H9 (cell line): Measurements from ENCODE around the gene DUSP18. TPM values are rescaled to one million over a fixed set of nuclear protein-coding genes. Genes with fewer than 3 reads are reported as not detected.

Source experiments
- DNase-seq: peaks from one replicate; pipeline ENCODE4 v3.0.0-alpha.2; 2017
- H2AFZ ChIP-seq: one replicate; pipeline ENCODE4 v1.6.1; 2013; ENCODE audit warnings: mild to moderate bottlenecking, low read length, control low read depth, moderate library complexity
- H2AK5ac ChIP-seq: 2 replicates; pipeline ENCODE4 v1.6.1; 2013; ENCODE audit warnings: low read length, control low read depth, mixed read lengths; ENCODE audit not compliant: insufficient read length
- H2BK120ac ChIP-seq: one replicate; pipeline ENCODE4 v1.6.1; 2013; ENCODE audit warnings: low read depth, mild to moderate bottlenecking, low read length, control low read depth, inconsistent platforms; ENCODE audit not compliant: poor library complexity, severe bottlenecking
- H2BK12ac ChIP-seq: 2 replicates; pipeline ENCODE4 v1.6.1; 2013; ENCODE audit warnings: low read length, control low read depth, mixed read lengths, low read depth; ENCODE audit not compliant: insufficient read length
- H2BK15ac ChIP-seq: 2 replicates; pipeline ENCODE4 v1.6.1; 2013; ENCODE audit warnings: low read depth, low read length, control low read depth
- H2BK20ac ChIP-seq: one replicate; pipeline ENCODE4 v1.6.1; 2013; ENCODE audit warnings: low read depth, mild to moderate bottlenecking, low read length, control low read depth, inconsistent platforms; ENCODE audit not compliant: poor library complexity, severe bottlenecking
- H2BK5ac ChIP-seq: 2 replicates; pipeline ENCODE4 v1.6.1; 2013; ENCODE audit warnings: low read length, control low read depth, mixed read lengths; ENCODE audit not compliant: insufficient read length
- H3K14ac ChIP-seq: 2 replicates; pipeline ENCODE4 v1.6.1; 2013; ENCODE audit warnings: low read length, control low read depth; ENCODE audit not compliant: insufficient read depth
- H3K18ac ChIP-seq: 2 replicates; pipeline ENCODE4 v1.6.1; 2013; ENCODE audit warnings: low read depth, mild to moderate bottlenecking, mixed read lengths, low read length, control low read depth; ENCODE audit not compliant: insufficient read length
- H3K23ac ChIP-seq: 2 replicates; pipeline ENCODE4 v1.6.1; 2013; ENCODE audit warnings: low read length, control low read depth, mixed read lengths, low read depth; ENCODE audit not compliant: insufficient read length
- H3K23me2 ChIP-seq: 2 replicates; pipeline ENCODE4 v1.6.1; 2013; ENCODE audit warnings: low read depth, mild to moderate bottlenecking, mixed read lengths, low read length, control low read depth; ENCODE audit not compliant: insufficient read length, poor library complexity, severe bottlenecking
- H3K27ac ChIP-seq: 2 replicates; pipeline ENCODE4 v1.5.1; 2013; ENCODE audit warnings: low read length, control low read depth, mixed read lengths, low read depth; ENCODE audit not compliant: insufficient read length
- H3K27me3 ChIP-seq: 2 replicates; pipeline ENCODE4 v1.6.1; 2013; ENCODE audit warnings: low read length, control low read depth, inconsistent platforms; ENCODE audit not compliant: insufficient read depth
- H3K4ac ChIP-seq: 2 replicates; pipeline ENCODE4 v1.6.1; 2013; ENCODE audit warnings: low read depth, mild to moderate bottlenecking, control low read depth, inconsistent platforms, low read length, moderate library complexity
- H3K4me1 ChIP-seq: 2 replicates; pipeline ENCODE4 v1.6.1; 2013; ENCODE audit warnings: low read length, control low read depth, inconsistent platforms; ENCODE audit not compliant: insufficient read depth
- H3K4me2 ChIP-seq: 2 replicates; pipeline ENCODE4 v1.6.1; 2013; ENCODE audit warnings: low read length, control low read depth, mixed read lengths; ENCODE audit not compliant: insufficient read length, insufficient read depth
- H3K56ac ChIP-seq: 2 replicates; pipeline ENCODE4 v1.6.1; 2013; ENCODE audit warnings: low read depth, mild to moderate bottlenecking, mixed read lengths, low read length, control low read depth; ENCODE audit not compliant: insufficient read length
- H3K79me1 ChIP-seq: 2 replicates; pipeline ENCODE4 v1.6.1; 2013; ENCODE audit warnings: low read depth, mild to moderate bottlenecking, moderate library complexity, low read length, control low read depth, inconsistent platforms; ENCODE audit not compliant: insufficient read depth, poor library complexity, severe bottlenecking
- H3K79me2 ChIP-seq: 2 replicates; pipeline ENCODE4 v1.6.1; 2013; ENCODE audit warnings: low read length, control low read depth, inconsistent platforms; ENCODE audit not compliant: insufficient read depth
- H3K9ac ChIP-seq: 2 replicates; pipeline ENCODE4 v1.6.1; 2013; ENCODE audit warnings: low read length, control low read depth, mixed read lengths; ENCODE audit not compliant: insufficient read length; ENCODE audit errors: extremely low read depth
- H3K9me3 ChIP-seq: one replicate; pipeline ENCODE4 v1.6.1; 2013; ENCODE audit warnings: low read depth, low read length, inconsistent platforms; ENCODE audit not compliant: control insufficient read depth
- H3T11ph ChIP-seq: one replicate; pipeline ENCODE4 v1.6.1; 2013; ENCODE audit warnings: mild to moderate bottlenecking, low read length, control low read depth, inconsistent platforms
- H4K20me1 ChIP-seq: one replicate; pipeline ENCODE4 v1.6.1; 2013; ENCODE audit not compliant: control insufficient read depth, insufficient read length, insufficient read depth
- H4K5ac ChIP-seq: 2 replicates; pipeline ENCODE4 v1.6.1; 2013; ENCODE audit warnings: low read depth, mild to moderate bottlenecking, mixed read lengths, low read length, control low read depth; ENCODE audit not compliant: insufficient read length
- H4K8ac ChIP-seq: replicated peaks from 2 replicates; pipeline ENCODE4 v1.6.1; 2013; ENCODE audit warnings: low read length, control low read depth, mixed read lengths, low read depth; ENCODE audit not compliant: insufficient read length
- H4K91ac ChIP-seq: 2 replicates; pipeline ENCODE4 v1.6.1; 2013; ENCODE audit warnings: low read depth, mild to moderate bottlenecking, moderate library complexity, mixed read lengths, low read length, control low read depth; ENCODE audit not compliant: insufficient read length
- H3K27ac Mint-ChIP-seq, 3 experiments: 2 replicates in 2 of 3; 3 replicates in 1 of 3; pipeline ENCODE4 v1.8.0; 2020 to 2021; ENCODE audit warnings: mixed read lengths in 3 of 3, mild to moderate bottlenecking in 1 of 3, moderate library complexity in 1 of 3
- H3K27me3 Mint-ChIP-seq: 2 replicates; pipeline ENCODE4 v1.8.0; 2021; ENCODE audit warnings: low read depth, mild to moderate bottlenecking, moderate library complexity, mixed read lengths
- H3K36me3 Mint-ChIP-seq, 3 experiments: 2 replicates in 2 of 3; 3 replicates in 1 of 3; pipeline ENCODE4 v1.8.0; 2020 to 2021; ENCODE audit warnings: low read depth in 3 of 3, mixed read lengths in 3 of 3; ENCODE audit not compliant: insufficient read depth in 1 of 3
- H3K4me1 Mint-ChIP-seq, 2 experiments: 2 replicates each; pipeline ENCODE4 v1.8.0; 2020; ENCODE audit warnings: mixed read lengths in 2 of 2
- H3K4me3 Mint-ChIP-seq, 2 experiments: 2 replicates in 1 of 2; 3 replicates in 1 of 2; pipeline ENCODE4 v1.8.0; 2020 to 2021; ENCODE audit warnings: mild to moderate bottlenecking in 2 of 2, mixed read lengths in 2 of 2, moderate library complexity in 1 of 2
- H3K9me3 Mint-ChIP-seq, 2 experiments: 2 replicates in 1 of 2; 3 replicates in 1 of 2; pipeline ENCODE4 v1.8.0; 2020; ENCODE audit warnings: mild to moderate bottlenecking in 2 of 2, mixed read lengths in 2 of 2, moderate library complexity in 1 of 2
- CTCF ChIP-seq: fragments of 200-600 bp; sonication (generic); conservative IDR thresholded peaks from 3 replicates; pipeline ENCODE4 v1.8.0; 2021; ENCODE audit warnings: antibody characterized with exemption, mild to moderate bottlenecking
- WGBS: extraction: QIAGEN DNeasy Blood & Tissue Kit; methylation state at CpG from one replicate; pipeline ENCODE4 v1.1.7; 2013; ENCODE audit warnings: missing lambda C conversion rate, low lambda C conversion rate, mixed read lengths; ENCODE audit not compliant: insufficient read length; ENCODE audit errors: extremely low coverage; 5-methylcytosine and 5-hydroxymethylcytosine counted together
- total RNA-seq: library from RNA; stranded (reverse); gene quantifications from 2 replicates; pipeline ENCODE4 v1.2.1, GENCODE V29; 2021

The DUSP18 gene
- total RNA-seq, 1 experiment from 2014 or later = 2.6 TPM

DNA sequence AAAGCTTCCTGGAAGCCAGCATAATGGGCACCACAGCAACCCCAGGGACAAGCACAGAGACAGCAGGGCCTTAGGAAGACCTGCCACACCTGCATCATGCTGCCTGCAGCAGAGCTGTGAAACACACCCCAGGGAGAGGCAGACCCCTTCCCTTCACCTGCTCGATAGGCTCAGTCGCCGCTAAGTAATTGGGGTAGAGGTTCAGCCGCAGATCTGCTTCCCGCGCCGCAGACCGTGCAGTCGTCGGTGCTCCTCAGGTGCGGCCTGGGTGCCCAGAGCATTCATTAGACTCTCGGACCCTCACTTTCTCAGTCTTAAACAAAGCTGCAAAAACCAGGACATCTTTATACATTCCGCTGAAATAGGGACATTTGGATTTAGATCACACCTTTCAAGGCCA, 2.9 kb downstream of the DUSP18 start:
- no peaks in the 10 kb centered on the region for H3K9me3 ChIP-seq
- Mint-ChIP-seq H3K27me3 (peaks cover 35% of the 10 kb centered on the region), H3K27ac (no peak overlapping the region), H3K9me3 (no peaks in the 10 kb centered on the region; a peak in 1 of 5 replicates), H3K4me3 (no peak overlapping the region), H3K4me1 (peaks cover 15 to 16% of the 10 kb centered on the region in 2 experiments), H3K36me3 (peaks cover 0 to 18% (median 10%) of the 10 kb centered on the region in 3 experiments; a peak in 4 of 7 replicates)
- no peak overlapping the region for H2BK120ac ChIP-seq
- H3T11ph ChIP-seq = no peak overlapping the region
- no peaks in the 10 kb centered on the region for H3K79me2 ChIP-seq
- no peak overlapping the region for H3K27ac ChIP-seq
- WGBS = no CpG with 5 or more reads among the region's 13 CpGs
- H2BK5ac ChIP-seq = no peak overlapping the region
- H4K5ac ChIP-seq = no peak overlapping the region
- DNase-seq = no peak
- H2BK15ac ChIP-seq = no peak overlapping the region
- no peak overlapping the region; the same call in 1 of the 2 replicates for H3K14ac ChIP-seq
- no peaks in the 10 kb centered on the region for H3K79me1 ChIP-seq
- H3K4ac ChIP-seq = no peak overlapping the region
- TF ChIP-seq CTCF = no peak
- no peak overlapping the region for H2BK12ac ChIP-seq
- peaks cover 6% of the 10 kb centered on the region; the same call in 1 of the 2 replicates for H3K27me3 ChIP-seq
- no peak overlapping the region for H3K23ac ChIP-seq
- H3K23me2 ChIP-seq = peaks cover 16% of the 10 kb centered on the region
- H3K18ac ChIP-seq = no peak overlapping the region
- no peak overlapping the region for H4K91ac ChIP-seq
- no peak overlapping the region for H2AK5ac ChIP-seq
- peaks cover 2% of the 10 kb centered on the region; the same call in 1 of the 2 replicates for H3K4me1 ChIP-seq
- H2BK20ac ChIP-seq = no peak overlapping the region
- H4K8ac ChIP-seq = no peak overlapping the region
- H4K20me1 ChIP-seq = no peaks in the 10 kb centered on the region
- no peak overlapping the region for H3K56ac ChIP-seq
- H3K4me2 ChIP-seq = no peak overlapping the region
- H2AFZ ChIP-seq = no peak overlapping the region
- H3K9ac ChIP-seq = no peak overlapping the region
